PC-9 (cell line): ENCODE data around the gene PAK4.

Experiments
- CTCF ChIP-seq: fragments of 200-600 bp; sonication (generic); conservative IDR thresholded peaks from 2 replicates; pipeline ENCODE4 v1.6.1; 2017; ENCODE audit warnings: mixed run types, antibody characterized with exemption, mild to moderate bottlenecking, moderate library complexity
- EZH2 ChIP-seq: fragments of 200-600 bp; sonication (generic); IDR thresholded peaks from 2 replicates; pipeline ENCODE4 v1.8.0; 2017; ENCODE audit warnings: antibody characterized with exemption, low read depth

GRCh38 chr19:39144290-39145071 lies 18.9 kb downstream of the PAK4 start:
- no peak for TF ChIP-seq CTCF
- TF ChIP-seq EZH2 = no peak
